ENCODE results near the gene MAP7. TPM values are rescaled to one million over a fixed set of nuclear protein-coding genes. Genes with fewer than 3 reads are reported as not detected.

MAP7 gene
- total and polyA plus RNA-seq, 2 of the 13 experiments (the other 11 are each of a cell fraction or from before 2014, with no cell fraction given) = 0.04 TPM; not detected in 1

- no peak for TF ChIP-seq TRAFD1 (CRISPR knock-in tag; IDR thresholded peaks at IDR 0.05; ENCODE audit: borderline replicate concordance)
Observed at GRCh38 chr6:136563386-136564152, 13.3 kb upstream of the MAP7 start (continued).

- Histone ChIP-seq H3K9ac (ENCODE audit: insufficient read depth, low read depth, low read length) (no peak overlapping the region), H2AFZ (ENCODE audit: low read length) (no peak overlapping the region), H3K79me2 (ENCODE audit: insufficient read depth, low read length) (no peaks in the 10 kb centered on the region), H3K4me2 (ENCODE audit: low read depth, low read length) (no peak overlapping the region), H3K9me3 (ENCODE audit: low read length) (no peaks in the 10 kb centered on the region), H3K27ac (ENCODE audit: extremely low read length, insufficient read depth, low read length) (no peak overlapping the region), H4K20me1 (ENCODE audit: insufficient read depth, low read length) (no peaks in the 10 kb centered on the region), H3K27me3 (ENCODE audit: control insufficient read depth in 1 of 2, insufficient read depth in 2 of 2, low read length in 2 of 2) (peaks cover 0 to 12% of the 10 kb centered on the region in 2 experiments; a peak in 3 of 5 replicates), H3K4me3 (replicated peaks in 1 of 3; ENCODE audit: insufficient read depth in 1 of 3, low read depth in 2 of 3, low read length in 3 of 3) (no peak overlapping the region), H3K4me1 (ENCODE audit: insufficient read depth, low read length) (no peaks in the 10 kb centered on the region), H3K36me3 (replicated peaks in 1 of 2; ENCODE audit: control insufficient read depth in 1 of 2, insufficient read depth in 2 of 2, low read length in 2 of 2) (no peaks in the 10 kb centered on the region)
- POLR2A ChIA-PET = no interaction called here
- CTCF ChIA-PET (ENCODE audit: low intra/inter-chr PET ratio, low total read pairs) = no interaction called here
- in situ Hi-C loops (cut with HindIII; ENCODE audit: extremely low pct_ligation_motif_present, low pct_unique_long_range_greater_than_20kb) = no loop called here
- intact Hi-C loops (cut with micrococcal nuclease; ENCODE audit: unreplicated experiment) = no loop called here
- BruUV-seq (replicated peaks) = no TSS peak
- 2% methylated on average over 2 of the region's 2 CpGs for WGBS (ENCODE audit: low lambda C conversion rate)
- ATAC-seq (no peak), FAIRE-seq (no peak), DNase-seq (ENCODE audit: low spot score) (no peak)
- TF ChIP-seq MAFK (conservative IDR thresholded peaks at IDR 0.05 in 1 of 2, IDR thresholded peaks at IDR 0.05 in 1 of 2; ENCODE audit: low read length in 2 of 2) (peak; percentile 60 to 69; a peak in 3 of 4 replicates), MAFF (IDR thresholded peaks at IDR 0.05; ENCODE audit: low read depth, low read length) (peak; percentile 35; the same call in 1 of the 2 replicates), ZNF589 (CRISPR knock-in tag; conservative IDR thresholded peaks at IDR 0.05) (no peak)
Observed at GRCh38 chr6:136562211-136562610, 12.0 kb upstream of the MAP7 start.

Measured in HepG2 (cell line).